ENCODE results near the gene FOXF2.

Gene FOXF2

GRCh38 chr6:1387876-1388629 is 1.3 kb upstream of the FOXF2 start:
- no peak for DNase-seq
- in situ Hi-C loops (cut with MboI; ENCODE audit: low pct_unique_long_range_greater_than_20kb, low sequenced_read_pairs): loop anchor here (25.0 kb wide), 1 partner anchor 601 kb away; no protein-coding TSS in a partner anchor

- in situ Hi-C loops (cut with MboI; ENCODE audit: low pct_unique_long_range_greater_than_20kb, low sequenced_read_pairs): loop anchor here (25.0 kb wide), 1 partner anchor 601 kb away; no protein-coding TSS in a partner anchor
These were observed 577 bp upstream of the FOXF2 start for GRCh38 chr6:1388630-1389368.

GRCh38 chr6:1390133-1390945 is 963 bp downstream of the FOXF2 start:
- in situ Hi-C loops (cut with MboI; ENCODE audit: low pct_unique_long_range_greater_than_20kb, low sequenced_read_pairs): loop anchor here (25.0 kb wide), 1 partner anchor 603 kb away; no protein-coding TSS in a partner anchor
- no peak for DNase-seq

More at GRCh38 chr6:1388630-1389368, 577 bp upstream of the FOXF2 start:
- DNase-seq: no peak

DNA sequence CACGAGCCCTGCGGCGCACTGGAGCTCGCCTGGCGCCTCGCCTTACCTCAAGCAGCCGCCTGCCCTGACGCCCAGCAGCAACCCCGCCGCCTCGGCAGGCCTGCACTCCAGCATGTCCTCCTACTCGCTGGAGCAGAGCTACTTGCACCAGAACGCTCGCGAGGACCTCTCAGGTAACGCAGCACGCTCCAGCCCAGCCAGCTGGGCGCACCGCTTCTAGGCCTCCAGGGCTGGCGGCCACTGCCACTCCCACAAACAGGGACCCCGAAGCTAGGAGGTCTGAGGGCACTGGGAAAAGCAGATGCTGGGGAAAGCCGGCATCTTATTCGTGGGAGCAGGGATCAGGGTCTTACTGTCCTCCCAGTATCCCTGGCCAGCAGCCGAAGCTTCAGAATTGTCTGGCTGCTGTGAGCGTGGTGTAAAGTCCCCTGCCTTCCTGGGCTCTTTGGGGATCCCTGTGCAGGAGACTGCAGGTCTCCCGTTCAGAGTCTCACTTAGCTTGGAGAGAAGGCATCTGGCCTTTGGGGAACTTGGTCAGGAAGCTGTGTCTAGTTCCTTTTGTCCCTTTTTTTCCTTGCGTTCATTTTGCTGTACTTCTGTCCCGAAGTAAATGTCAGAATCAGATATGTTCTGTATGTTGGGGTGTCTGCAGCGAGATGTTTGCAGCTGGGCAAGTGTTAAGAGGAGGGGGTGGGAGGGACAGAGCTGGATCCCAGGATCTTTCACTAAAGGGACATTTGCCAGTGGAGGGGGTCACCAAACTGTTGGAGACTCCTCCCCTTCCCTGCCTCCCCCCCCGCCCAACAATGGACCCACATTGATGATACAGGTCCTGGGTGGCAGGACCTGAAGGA is 1.8 kb downstream of the FOXF2 start:
- DNase-seq: no peak
- in situ Hi-C loops (cut with MboI; ENCODE audit: low pct_unique_long_range_greater_than_20kb, low sequenced_read_pairs): loop anchor here (25.0 kb wide), 1 partner anchor 604 kb away; no protein-coding TSS in a partner anchor

DNA sequence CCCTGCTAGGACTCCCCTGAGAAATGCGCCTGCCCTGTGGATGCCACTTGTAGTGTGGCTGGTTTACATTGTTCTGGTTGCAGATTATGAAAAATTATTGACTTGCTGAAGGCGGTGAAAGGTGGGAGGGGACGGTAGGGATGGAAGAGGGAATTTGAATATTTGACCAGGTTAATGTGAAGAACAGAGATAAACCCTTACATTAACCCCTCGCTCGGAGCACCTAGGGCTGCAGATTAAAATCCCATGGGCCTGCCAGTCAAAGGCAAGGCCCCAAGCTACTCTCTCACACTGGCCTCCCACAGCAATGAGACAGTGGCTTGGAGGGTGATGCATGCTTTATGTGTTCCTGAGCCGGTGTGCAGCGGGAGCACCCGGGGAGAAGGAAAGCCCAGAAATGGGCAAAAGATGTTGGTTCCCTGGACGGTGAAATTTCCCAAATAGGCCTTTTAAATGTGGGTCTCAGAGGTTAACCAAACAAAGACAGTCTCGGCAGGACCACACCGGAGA is 2.5 kb downstream of the FOXF2 start:
- no peak for DNase-seq
- in situ Hi-C loops (cut with MboI; ENCODE audit: low pct_unique_long_range_greater_than_20kb, low sequenced_read_pairs): loop anchor here (25.0 kb wide), 1 partner anchor 605 kb away; no protein-coding TSS in a partner anchor

GRCh38 chr6:1392813-1393640 is 3.7 kb downstream of the FOXF2 start:
- in situ Hi-C loops (cut with MboI; ENCODE audit: low pct_unique_long_range_greater_than_20kb, low sequenced_read_pairs): loop anchor here (25.0 kb wide), 1 partner anchor 606 kb away; no protein-coding TSS in a partner anchor
- DNase-seq: no peak

GRCh38 chr6:1393641-1394283 is 4.4 kb downstream of the FOXF2 start:
- in situ Hi-C loops (cut with MboI; ENCODE audit: low pct_unique_long_range_greater_than_20kb, low sequenced_read_pairs): loop anchor here (25.0 kb wide), 1 partner anchor 606 kb away; no protein-coding TSS in a partner anchor
- DNase-seq: no peak

DNA sequence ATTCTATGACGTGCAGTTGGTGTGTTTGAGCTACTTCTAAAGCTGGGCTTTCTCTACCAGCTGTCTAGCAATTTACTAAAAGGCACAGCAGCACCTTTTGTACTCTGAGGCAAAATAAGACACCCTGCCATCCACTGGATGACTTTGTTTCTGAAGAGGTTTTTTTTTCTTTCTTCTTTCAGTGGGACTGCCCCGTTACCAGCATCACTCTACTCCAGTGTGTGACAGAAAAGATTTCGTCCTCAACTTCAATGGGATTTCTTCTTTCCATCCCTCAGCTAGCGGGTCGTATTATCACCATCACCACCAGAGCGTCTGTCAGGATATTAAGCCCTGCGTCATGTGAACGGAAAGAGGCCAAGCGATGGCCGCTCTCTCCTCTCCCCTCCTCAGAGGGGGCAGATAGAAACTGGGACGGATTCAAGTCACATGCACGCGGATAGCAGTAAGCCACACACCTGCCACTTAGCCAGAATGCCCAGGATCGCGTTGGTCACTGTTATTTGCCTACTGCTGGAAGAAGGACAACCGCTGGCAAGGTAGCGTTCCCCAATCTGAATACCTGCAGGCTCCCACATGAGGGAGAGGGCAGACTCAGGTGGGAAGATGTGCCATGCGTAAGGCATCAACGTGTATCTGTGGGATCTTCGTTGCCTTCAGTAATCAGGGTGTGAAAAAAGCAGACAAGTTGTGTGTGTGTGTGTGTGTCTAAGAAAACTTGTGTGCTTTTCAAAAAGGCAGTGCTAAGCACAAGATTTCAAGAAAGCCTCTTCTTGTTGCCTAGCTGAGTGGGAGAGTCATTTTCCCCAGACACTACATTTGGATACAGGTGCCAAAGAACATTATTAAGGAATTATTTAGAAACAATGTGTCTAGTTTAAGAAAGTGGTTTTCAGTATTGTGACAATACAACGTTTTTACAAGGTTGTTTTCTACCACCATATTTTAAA is 5.4 kb downstream of the FOXF2 start:
- no peak for DNase-seq
- in situ Hi-C loops (cut with MboI; ENCODE audit: low pct_unique_long_range_greater_than_20kb, low sequenced_read_pairs): loop anchor here (25.0 kb wide), 1 partner anchor 607 kb away; no protein-coding TSS in a partner anchor

DNA sequence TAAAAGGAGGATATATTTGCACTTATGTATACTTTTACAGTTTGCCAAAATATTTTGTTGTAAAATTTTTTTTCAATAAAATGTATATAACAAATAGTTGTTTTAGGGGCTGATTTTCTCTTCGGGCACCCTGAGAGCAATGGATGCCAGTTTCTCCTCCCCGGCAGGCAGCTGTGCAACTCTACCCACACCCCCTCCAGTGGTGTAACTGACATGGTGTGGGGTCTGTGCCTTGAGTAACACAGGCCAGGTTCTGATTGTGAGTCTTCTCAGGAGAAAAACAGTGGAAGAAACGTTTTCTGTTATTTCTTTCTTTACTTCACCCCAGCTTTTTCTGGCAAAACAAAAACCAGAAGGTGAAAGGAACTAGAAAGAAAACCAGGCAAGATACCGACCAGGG is 6.1 kb downstream of the FOXF2 start:
- no peak for DNase-seq
- in situ Hi-C loops (cut with MboI; ENCODE audit: low pct_unique_long_range_greater_than_20kb, low sequenced_read_pairs): loop anchor here (25.0 kb wide), 1 partner anchor 608 kb away; no protein-coding TSS in a partner anchor

DNA sequence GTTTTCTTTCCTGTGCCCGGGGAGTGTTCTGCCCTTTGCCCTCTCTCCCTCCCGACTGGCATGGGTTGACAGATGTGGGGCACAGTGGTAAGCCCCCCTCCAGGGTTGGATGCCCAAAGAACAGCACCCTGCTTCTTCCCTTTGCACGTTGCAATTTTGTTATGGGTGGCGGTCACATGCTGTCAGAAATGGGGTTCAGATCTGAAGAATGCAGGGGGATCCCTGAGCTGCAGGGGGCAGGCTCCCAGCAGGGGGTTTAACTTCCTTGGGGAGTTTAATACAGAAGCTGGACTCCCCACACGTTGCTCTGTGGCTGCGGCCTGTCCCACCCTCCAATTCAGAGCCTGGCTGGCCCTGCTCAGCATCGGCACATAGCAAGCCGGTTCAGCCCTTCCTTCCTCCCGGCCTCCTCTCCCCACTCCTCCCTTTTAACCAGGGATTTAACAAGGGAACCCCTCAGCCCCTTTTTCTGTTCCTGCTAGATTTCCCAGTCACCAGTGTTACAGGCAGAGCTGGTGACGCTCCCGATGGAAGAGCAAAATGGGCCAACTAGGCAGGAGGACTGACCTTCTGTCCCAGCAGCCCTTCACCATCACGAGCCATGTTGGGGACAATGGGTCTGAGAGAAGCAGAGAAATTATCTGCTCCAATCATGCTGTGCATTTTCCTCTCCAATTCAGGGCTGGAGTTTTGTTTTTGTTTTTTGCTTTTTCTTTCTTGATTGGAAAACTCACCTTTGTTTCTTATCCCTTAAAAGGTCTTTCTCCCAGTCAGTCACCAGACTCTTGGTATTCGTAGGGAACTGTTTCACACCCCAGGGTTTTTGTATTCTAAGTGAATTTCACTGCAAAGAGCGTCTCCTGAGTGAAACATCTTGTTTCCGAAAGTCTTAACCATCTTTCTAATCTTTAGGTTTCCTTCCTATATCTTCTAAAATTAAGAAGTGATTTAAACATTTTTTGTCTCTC is 6.8 kb downstream of the FOXF2 start:
- in situ Hi-C loops (cut with MboI; ENCODE audit: low pct_unique_long_range_greater_than_20kb, low sequenced_read_pairs): loop anchor here (25.0 kb wide), 1 partner anchor 609 kb away; no protein-coding TSS in a partner anchor
- no peak for DNase-seq

GRCh38 chr6:1396952-1397868 is 7.8 kb downstream of the FOXF2 start:
- peak; percentile 71 for DNase-seq
- in situ Hi-C loops (cut with MboI; ENCODE audit: low pct_unique_long_range_greater_than_20kb, low sequenced_read_pairs): loop anchor here (25.0 kb wide), 1 partner anchor 610 kb away; no protein-coding TSS in a partner anchor

GRCh38 chr6:1399085-1399780 is 9.9 kb downstream of the FOXF2 start:
- in situ Hi-C loops (cut with MboI; ENCODE audit: low pct_unique_long_range_greater_than_20kb, low sequenced_read_pairs): loop anchor here (25.0 kb wide), 1 partner anchor 612 kb away; no protein-coding TSS in a partner anchor
- DNase-seq: no peak
